Measurements from ENCODE around the gene EGFL6.
A peak's percentile ranks its signal among the peaks of the same experiment; 100 is the strongest.
"Not testable (repeated sequence)": the region's sequence is repeated elsewhere in the genome, so short reads cannot be mapped to it uniquely, and the experiment has no call there.

Gene EGFL6

GRCh38 chrX:13627306-13627705 is 57.9 kb downstream of the EGFL6 start:
- Histone ChIP-seq H3K27me3 (replicated peaks; ENCODE audit: control insufficient read depth, insufficient read depth, low read length) (no peaks in the 10 kb centered on the region), H3K4me3 (replicated peaks; ENCODE audit: low read depth, low read length) (no peak overlapping the region), H3K36me3 (ENCODE audit: control insufficient read depth, insufficient read depth, low read length) (no peaks in the 10 kb centered on the region)
- no peak for TF ChIP-seq CTCF (IDR thresholded peaks at IDR 0.05; ENCODE audit: insufficient read depth, low read length, poor library complexity, severe bottlenecking)
- no peak for DNase-seq (ENCODE audit: extremely low read depth, insufficient read length)

DNA sequence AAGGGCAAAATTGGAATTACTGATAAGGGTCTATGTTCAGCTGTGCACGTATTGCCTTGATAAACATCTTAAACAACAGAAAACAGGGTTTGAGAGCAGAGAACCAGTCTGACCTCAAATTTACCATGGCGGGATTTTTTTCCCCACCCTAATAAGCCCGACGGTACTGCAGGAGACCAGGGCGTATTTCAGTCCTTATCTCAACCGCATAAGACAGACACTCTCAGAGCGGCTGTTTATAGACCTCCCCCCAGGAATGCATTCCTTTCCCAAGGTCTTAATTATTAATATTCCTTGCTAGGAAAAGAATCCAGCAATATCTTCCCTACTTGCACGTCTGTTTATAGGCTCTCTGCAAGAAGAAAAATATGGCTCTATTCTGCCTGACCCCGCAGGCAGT is 67.8 kb downstream of the EGFL6 start:
- not testable (repeated sequence) for H3K36me3 ChIP-seq (ENCODE audit: control insufficient read depth, insufficient read depth, low read length); DNase-seq (ENCODE audit: extremely low read depth, insufficient read length); H3K27me3 ChIP-seq (replicated peaks; ENCODE audit: control insufficient read depth, insufficient read depth, low read length); H3K4me3 ChIP-seq (replicated peaks; ENCODE audit: low read depth, low read length)

DNA sequence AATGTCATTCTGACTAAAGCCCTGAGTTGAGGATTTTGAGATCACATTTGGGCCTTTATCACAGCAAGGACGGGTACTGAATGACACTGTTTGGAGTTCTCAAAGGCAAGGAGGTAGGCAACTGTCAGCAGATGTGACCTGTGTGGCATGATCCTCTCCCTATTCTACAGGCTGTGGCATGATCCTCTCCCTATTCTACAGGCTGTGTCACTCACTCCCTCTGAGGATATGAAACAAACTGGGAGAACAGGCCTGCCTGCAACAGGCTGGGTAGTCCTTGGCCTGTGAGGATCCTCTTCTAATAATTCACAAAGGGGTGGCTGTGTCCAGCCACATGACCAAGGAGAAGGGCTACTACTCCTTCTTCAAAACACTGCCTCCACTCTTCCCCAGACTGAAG is 68.6 kb downstream of the EGFL6 start:
- H3K36me3 ChIP-seq (ENCODE audit: control insufficient read depth, insufficient read depth, low read length) = no peaks in the 10 kb centered on the region
- no peak for DNase-seq (ENCODE audit: extremely low read depth, insufficient read length)
- TF ChIP-seq CTCF (IDR thresholded peaks at IDR 0.05; ENCODE audit: insufficient read depth, low read length, poor library complexity, severe bottlenecking) = no peak
- H3K4me3 ChIP-seq (replicated peaks; ENCODE audit: low read depth, low read length) = no peak overlapping the region
- no peaks in the 10 kb centered on the region; the same call in 1 of the 2 replicates for H3K27me3 ChIP-seq (replicated peaks; ENCODE audit: control insufficient read depth, insufficient read depth, low read length)

- H3K36me3 ChIP-seq (ENCODE audit: control insufficient read depth, insufficient read depth, low read length) = no peaks in the 10 kb centered on the region
- DNase-seq (ENCODE audit: extremely low read depth, insufficient read length) = no peak
- no peak overlapping the region for H3K4me3 ChIP-seq (replicated peaks; ENCODE audit: low read depth, low read length)
- TF ChIP-seq CTCF (IDR thresholded peaks at IDR 0.05; ENCODE audit: insufficient read depth, low read length, poor library complexity, severe bottlenecking) = no peak
- no peaks in the 10 kb centered on the region; the same call in 1 of the 2 replicates for H3K27me3 ChIP-seq (replicated peaks; ENCODE audit: control insufficient read depth, insufficient read depth, low read length)
These were observed 69.4 kb downstream of the EGFL6 start for GRCh38 chrX:13638826-13639225.

GRCh38 chrX:13641684-13642083 is 72.3 kb downstream of the EGFL6 start:
- not testable (repeated sequence) for DNase-seq (ENCODE audit: extremely low read depth, insufficient read length); H3K4me3 ChIP-seq (replicated peaks; ENCODE audit: low read depth, low read length); H3K36me3 ChIP-seq (ENCODE audit: control insufficient read depth, insufficient read depth, low read length); H3K27me3 ChIP-seq (replicated peaks; ENCODE audit: control insufficient read depth, insufficient read depth, low read length)

DNA sequence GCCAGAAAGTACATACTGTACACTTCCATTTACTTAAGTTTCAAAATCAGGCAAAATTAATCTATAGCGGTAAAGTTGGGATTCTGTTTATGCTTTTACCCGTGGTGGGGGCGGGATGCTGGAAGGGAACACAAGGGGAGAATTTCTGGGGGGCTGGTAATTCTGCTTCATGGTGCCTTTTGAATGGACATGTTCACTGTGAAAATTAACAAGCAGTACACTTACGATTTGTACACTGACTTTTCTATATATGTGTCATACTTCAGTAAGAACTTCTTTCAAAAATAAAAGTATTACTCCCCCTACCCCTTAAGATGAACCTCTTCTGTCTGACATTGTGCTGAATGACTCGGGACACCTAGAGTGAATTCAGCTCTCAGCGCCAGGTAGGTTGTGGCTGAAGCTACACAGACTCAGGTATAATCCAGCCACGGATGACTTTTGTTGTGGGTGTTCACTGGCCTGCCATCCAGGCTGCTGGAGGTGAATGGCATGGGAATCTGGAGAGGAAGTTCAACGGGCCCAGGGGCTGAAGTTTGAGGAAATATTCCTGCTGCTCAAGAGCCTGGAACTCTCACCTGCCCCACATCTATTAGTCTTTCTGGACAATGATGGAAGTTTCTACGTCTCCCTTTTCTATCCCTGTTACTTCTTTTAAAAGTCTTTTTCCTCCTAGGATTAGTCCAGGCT is 76.2 kb downstream of the EGFL6 start:
- no peaks in the 10 kb centered on the region for H3K36me3 ChIP-seq (ENCODE audit: control insufficient read depth, insufficient read depth, low read length)
- H3K4me3 ChIP-seq (replicated peaks; ENCODE audit: low read depth, low read length) = no peak overlapping the region
- DNase-seq (ENCODE audit: extremely low read depth, insufficient read length) = no peak
- no peaks in the 10 kb centered on the region for H3K27me3 ChIP-seq (replicated peaks; ENCODE audit: control insufficient read depth, insufficient read depth, low read length)
- no peak for TF ChIP-seq CTCF (IDR thresholded peaks at IDR 0.05; ENCODE audit: insufficient read depth, low read length, poor library complexity, severe bottlenecking)

DNA sequence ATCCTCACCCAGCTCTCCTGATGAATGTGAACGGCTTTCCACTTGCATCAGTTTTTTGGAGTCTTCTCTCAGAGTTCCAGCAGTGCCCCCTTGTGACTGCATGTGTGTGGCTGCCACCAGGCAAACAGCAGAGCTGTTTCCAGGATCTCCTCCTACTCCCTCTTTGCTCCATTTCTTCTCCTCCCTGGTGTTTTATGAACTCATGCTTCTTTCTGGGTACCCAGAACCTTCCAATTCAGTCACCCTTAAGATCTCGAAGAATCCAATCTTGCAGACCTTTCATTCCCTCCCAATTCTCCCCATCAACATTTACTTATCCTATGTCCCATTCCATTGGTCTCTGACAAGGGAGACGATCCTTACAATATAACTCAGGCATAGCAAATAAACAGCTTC is 76.8 kb downstream of the EGFL6 start:
- Histone ChIP-seq H3K36me3 (ENCODE audit: control insufficient read depth, insufficient read depth, low read length) (no peaks in the 10 kb centered on the region), H3K4me3 (replicated peaks; ENCODE audit: low read depth, low read length) (no peak overlapping the region), H3K27me3 (replicated peaks; ENCODE audit: control insufficient read depth, insufficient read depth, low read length) (no peaks in the 10 kb centered on the region)
- peak; percentile 76 for TF ChIP-seq CTCF (IDR thresholded peaks at IDR 0.05; ENCODE audit: insufficient read depth, low read length, poor library complexity, severe bottlenecking)
- no peak for DNase-seq (ENCODE audit: extremely low read depth, insufficient read length)

Measured in GM06990 (cell line).